ENCODE measurements around the gene SPINK2.

Gene SPINK2, protein sequence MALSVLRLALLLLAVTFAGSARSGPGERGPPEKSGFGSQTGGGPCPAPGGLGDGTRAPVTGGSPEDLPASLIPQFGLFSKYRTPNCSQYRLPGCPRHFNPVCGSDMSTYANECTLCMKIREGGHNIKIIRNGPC

DNA sequence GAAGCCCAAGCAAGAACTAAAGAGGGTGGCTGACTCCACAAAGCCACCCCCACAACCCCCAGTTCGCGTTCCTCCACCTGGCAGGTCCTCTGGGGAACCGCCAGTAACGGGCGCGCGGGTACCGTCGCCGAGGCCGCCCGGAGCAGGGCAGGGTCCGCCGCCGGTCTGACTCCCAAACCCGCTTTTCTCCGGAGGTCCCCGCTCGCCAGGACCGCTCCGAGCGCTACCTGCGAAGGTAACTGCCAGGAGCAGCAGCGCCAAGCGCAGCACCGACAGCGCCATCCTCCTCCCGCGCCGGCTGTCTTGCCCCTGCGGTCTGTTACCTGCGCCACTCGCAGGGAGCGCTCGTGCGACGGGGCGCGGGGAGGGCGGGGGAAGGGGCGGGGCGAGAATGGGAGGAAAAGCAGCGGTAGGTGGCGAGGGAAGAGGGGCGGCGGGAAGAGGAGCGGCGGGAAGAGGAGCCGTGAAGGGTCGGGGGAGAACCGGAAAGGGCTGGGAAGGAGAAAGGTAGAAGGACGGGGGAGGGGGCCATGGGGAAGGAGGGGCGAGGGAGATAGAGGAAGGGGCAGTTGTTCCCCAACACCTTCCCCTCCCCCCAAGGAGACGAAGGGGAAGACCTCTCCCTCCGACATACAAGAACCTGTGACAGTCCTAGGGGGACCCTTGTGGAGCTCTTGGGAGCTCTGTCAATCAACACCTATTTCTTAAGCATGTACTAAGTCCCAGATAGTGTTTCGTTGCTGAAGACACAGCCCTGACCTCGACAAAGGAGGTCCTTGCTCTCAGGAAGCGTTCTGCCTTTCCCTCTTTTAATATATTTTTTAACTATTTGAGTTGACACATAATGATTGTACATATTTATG is at the start of gene SPINK2:
TSS of gene SPINK2 (minus strand) at position 321 of the 863 bp plus-strand sequence. CDS start at position 282, 39 bp downstream.
- DNase-seq: peak; percentile 46 to 75 (median 70)

DNA sequence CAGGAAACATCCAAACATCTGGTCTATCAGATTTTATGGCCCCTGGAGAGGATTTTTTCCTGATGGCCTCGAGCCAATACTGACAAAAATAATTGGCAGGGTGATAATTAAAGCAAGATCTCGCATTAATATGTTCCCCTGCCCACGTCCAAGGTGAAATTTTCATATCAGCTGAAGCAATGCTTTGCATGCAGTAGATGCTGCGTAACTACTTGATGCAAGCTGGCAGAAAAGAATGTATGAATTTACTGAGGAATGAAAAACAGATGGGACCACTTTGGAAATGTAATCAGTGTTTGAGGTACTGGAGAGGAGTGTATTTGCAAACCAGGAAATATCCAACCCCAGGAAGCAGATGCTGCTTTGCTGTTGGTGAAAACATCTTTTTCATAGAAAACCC is 49.4 kb upstream of the SPINK2 start:
- DNase-seq: no peak

DNA sequence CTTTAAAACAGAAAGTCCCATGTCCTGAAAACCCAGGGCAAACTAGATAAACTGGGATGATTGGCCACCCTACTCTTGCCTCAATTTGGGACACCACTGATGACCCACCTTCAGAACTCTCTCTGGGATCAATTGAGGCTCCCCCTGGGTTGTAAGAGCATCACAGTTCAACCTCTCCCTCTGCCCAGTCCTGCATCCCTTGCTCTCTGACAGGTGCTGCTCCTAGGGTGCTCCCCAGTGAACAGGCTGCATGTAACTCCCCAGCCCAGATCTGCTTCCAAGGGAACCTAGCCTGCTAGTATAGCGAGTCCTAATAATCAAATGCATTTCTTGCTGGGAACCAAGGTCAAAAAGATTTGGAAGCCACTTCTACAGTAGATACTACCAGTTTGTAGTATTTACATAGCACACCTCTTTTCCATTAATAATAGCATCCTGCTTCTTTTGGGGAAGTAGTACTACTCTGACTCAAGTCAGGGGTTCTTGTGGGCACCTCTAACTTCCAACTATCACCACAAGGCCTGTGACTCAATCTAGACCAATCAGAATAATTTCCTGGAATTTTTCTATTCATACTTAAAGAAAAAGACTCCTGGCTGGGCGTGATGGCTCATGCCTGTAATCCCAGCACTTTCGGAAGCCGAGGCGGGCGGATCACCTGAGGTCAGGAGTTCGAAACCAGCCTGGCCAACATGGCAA is 42.1 kb upstream of the SPINK2 start:
- no peak for DNase-seq

DNA sequence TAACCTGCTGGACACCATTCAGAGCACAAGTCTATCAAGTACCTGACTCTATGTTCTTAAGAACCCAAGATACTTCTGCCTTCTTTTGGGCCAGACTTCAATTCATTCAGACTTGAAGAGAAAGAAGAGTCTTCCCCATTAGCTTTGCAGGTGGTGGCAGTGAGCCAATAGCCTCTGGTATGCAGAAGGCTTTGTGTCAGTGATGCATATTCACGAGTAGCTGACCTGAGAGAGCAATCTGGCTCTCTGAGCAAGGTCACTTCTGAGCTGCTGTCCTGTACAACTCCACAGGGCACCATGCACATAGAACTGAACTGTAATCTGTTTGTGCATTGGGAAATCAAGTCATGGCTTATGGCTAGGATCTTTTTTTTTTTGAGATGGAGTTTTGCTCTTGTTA is 39.9 kb upstream of the SPINK2 start:
- DNase-seq: no peak

DNA sequence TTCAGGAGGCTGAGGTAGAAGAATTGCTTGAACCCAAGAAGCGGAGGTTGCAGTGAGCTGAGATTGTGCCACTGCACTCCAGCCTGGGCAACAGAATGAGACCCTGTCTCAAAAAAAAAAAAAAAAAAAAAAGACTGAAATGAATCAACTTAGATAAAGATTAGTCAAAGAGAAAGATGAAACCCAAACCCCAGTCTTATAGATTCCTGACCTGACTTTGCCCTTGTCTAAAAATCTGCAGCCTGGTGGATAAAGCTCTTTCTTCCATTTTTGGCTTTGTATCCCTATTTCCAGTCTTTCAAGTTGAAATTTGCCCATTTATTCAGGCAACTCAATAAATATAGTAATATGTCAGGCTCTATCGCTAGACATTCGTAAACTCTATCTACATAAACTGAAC is 39.3 kb upstream of the SPINK2 start:
- DNase-seq: no peak

DNA sequence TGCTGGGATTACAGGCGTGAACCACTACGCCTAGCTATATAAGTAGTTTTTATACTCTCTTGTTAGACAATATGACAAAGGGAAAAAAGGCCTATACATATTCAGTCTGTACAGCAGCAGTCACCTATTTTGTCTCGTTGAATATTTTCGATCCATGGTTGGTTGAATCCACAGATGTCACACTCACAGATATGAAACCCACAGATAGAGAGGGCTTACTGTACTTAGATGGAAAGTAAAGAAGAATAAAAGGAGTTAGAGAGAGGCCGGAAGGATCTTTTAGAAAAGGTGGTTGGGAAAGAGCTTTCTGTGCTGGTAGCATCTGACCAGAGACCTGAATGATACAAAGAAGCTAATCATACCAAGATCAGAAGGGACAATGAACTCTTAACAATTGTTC is 38.3 kb upstream of the SPINK2 start:
- DNase-seq: no peak

DNA sequence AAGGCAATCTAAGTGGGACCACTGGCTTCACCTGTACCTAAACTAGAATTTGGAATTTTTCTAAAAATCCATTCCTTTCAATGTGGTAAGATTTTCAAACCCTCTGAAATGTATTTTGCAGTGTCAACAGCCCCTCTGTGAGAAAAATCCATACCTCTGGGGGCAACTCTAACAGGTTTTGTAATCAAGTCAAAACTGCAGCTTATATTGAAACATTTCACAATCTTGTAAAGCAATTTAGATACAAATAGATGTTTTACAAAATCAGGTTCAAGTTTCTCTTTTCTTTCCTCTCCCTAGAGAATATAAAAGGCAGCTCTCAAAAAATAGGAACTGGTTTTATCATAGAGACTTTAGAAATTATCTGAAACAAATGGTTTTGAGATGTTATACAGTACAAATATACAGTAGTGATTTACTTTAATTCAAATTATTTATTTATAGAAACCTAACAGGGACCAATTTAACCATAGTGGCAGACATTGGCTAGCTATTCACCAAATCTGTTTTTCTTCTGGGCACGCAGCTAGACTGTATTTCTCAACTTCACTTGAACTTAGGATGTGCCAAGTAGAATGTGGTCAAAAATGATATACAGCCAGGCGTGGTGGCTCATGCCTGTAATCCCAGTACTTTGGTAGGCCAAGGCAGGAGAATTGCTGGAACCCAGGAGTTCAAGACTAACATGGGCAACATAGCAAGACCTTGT is 36.3 kb upstream of the SPINK2 start:
- DNase-seq: no peak

DNA sequence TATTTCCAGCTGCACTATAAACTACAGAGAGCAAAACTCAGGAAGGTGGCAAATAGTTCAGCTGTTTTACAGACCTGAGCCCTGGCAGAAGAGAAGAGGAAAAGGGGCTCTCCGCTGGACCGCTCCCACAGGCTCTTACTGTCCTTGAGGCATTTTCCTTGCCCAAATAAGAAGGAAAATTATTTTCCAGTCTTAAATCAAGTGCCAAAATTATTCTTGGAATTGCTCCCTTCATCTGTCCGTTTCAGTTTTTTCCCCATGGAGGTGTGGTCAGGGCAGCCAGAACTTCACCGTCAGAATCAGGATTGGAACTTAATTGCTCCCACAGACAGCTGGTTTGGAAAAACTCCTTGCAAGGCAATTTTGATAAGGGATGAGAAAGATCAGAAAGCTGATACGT is 35.2 kb upstream of the SPINK2 start:
- no peak for DNase-seq

DNA sequence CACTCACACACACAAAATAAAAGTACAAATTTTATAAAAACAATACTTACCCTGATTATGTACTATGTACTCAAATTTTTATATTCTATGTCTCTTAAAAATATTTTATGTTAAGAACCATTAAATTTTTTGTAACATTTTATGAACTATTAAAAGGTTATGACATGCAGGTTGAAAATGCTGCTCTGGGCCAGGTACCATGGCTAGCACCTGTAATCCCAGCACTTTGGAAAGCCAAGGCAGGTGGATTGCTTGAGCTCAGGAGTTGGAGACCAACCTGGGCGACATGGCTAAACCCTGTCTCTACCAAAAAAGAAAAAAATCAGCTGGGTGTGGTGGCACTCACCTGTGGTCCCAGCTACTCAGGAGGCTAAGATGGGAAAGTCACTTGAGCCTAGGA is 29.4 kb upstream of the SPINK2 start:
- DNase-seq: no peak

DNA sequence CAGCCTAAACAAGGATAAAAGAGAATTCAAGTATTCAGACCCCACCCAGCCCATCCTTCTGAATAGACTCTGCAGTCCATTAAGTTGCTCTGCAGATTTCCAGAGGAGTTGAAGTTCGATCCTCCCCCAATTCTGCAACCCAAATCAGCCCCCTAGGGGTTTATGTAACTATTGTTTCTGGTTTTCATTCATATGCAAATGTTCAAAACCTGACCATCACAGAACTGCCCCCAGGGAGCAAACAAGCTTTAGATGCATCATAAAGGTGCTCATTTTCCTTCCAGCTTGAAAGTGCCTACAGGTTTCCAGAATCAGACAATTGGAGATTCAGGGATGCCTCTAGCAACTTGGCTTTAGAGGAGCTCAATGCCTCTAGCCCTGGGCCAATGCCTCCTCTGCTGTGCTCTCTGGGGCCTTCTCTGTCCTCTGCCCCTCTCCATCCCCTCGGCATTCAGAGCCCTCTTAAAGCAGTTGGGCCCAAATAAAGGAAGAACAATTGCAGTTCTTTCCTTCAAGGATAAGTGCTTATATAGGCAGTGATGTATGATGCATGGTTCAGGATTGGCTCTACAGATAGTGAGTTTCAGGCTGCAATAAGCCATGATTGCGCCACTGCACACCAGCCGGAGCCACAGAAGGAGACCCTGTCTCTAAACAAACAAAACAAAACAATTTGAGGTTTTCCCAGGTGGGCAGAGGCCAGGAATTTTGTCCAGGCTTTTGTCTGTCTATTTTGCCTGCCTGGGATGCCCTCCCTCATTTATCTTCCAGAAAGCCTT is 23.5 kb upstream of the SPINK2 start:
- no peak for DNase-seq

DNA sequence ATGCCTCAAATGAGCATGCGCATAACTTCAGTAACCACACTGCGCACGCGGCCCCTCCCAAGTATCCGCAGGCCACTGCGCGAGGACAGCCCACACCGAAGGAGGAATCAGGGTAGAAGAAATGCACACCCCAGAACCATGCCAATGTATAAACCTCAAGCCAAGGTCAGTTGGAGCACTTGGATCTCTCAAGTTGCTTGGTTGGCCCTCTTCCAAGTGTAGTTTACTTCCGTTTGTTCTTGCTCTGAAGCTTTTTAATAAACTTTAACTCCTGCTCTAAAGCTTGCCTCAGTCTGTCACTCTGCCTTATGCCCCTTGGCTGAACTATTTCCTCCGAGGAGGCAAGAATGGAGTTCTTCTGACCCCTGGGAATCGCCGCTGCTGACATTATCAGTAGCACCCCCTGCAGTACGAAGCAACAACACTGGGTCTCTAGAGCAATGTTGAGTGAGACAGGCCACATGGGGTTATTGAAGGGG is 22.0 kb upstream of the SPINK2 start:
- DNase-seq: no peak

DNA sequence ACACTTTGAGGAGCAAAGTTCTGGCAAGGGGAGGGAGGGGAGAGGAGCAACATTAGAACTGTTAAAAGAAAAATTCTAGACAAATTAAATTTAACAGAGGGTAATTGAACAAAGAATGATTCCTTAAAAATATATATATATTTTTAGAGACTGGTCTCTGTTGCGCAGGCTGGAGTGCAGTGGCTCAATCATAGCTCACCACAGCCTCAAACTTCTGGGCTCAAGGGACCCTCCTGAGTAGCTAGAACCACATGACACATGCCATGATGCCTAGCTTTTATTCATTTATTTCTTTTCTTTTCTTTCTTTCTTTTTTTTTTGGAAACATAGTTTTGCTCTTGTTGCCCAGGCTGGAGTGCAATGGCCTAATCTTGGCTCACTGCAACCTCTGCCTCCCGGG is 19.1 kb upstream of the SPINK2 start:
- no peak for DNase-seq

DNA sequence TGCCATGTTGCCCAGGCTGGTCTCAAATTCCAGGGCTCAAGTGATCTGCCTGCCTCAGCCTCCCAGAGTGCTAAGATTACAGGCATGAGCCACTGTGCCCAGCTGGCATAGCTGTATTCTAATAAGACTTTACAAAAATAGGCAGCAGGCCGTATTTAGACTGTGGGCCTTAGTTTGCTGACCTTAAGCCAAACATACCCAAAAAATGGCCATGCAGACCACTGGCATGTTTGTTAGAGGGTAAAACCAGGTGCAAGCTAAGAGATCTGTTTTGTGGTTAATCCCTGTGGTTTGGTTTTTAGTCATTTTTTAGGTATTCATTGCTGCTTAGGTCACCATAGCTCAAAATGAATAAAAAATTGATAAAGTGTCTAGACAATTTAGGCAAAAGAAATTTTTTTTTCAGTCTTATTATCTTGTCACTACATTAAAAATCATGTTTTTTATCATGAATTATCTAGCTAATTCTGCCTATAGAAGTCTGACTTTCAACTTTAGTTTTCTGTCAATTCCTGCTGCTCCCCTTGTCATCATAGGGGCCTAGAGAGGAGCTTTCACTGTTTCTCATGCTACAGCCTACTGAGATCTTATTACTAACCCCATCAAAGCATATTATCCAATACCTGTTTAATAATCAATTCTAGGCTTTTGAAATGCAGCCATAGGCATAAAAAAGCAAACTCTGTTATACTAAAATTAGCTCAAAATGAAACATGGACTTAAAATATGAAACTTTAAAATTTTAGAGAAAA is 7.5 kb upstream of the SPINK2 start:
- no peak for DNase-seq

DNA sequence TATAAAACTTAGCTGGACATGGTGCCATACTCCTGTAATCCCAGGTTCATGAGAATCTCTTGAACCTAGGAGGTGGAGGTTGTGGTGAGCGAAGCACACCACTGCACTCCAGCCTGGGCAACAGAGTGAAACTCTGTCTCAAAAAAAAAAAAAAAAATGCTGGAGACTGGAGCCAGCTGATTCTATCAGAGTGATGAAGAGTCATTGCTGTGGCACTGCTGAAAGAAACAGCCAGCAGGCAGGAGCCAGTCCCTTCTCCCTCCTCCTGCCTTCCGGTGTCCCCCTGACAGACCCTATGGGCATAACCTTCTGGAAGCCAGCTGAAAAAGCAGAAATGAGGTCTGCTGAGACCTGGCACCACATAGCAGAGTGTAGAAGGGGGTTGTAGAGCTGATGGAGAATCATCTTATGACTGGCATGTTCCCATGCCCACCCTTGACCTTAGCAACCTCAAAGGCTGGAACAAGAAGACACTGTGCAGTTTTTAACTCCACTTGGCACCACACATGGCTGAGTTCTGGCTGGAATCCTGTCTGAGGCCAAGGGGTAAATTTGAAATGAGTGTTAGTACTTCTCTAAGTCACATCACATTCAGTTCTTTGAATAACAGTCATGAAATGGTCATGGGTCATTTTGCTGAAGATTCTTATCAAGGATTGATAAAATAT is 2.6 kb upstream of the SPINK2 start:
- no peak for DNase-seq

DNA sequence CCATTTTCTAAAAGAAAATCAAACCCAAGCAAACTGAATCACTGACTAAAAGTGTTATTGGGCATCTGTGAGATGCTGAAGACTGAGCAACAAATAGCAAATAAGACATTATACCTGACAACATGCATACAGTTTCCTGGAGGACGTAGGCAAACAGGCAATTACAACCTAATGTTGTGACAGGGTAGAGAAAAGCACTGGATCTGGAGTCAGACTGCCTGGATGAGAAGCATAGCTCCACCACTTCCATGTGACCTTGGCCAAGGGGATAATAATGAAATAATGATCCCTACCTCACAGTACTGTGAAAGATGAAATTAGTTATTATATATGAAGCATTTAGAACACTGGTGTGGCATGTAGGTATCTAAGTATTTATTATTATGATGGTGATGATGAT is 2.7 kb downstream of the SPINK2 start:
- no peak for DNase-seq

DNA sequence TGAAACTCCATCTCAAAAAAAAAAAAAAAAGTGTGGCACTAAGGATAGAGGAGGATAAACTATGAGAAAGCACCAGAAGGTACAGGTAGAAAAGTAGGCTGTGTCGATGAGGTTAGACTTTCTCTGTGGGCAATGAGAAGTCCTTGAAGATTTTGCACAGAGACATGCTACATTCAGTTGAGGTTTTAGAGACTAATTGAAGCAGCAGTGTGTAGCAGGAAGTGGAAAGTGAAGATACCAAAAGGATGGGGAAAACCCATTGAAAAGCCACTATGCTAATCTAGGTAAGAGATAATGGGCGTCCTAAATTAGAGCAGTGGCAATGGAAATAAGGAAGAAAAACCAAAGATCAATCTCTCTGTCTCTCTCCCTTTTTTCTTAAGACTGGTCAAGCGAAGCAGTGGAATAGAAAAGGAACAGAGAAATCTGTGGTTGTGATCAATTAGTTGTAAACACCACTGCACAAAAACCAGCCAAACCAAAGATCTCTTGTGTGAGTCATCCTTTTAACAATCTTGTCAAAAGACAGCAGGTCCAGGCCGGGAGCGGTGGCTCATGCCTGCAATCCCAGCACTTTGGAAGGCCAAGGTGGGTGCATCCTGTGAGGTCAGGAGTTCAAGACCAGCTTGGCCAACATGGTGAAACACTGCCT is 3.5 kb downstream of the SPINK2 start:
- peak in 3 of 6 experiments; percentile 34 to 62 (median 41) for DNase-seq

DNA sequence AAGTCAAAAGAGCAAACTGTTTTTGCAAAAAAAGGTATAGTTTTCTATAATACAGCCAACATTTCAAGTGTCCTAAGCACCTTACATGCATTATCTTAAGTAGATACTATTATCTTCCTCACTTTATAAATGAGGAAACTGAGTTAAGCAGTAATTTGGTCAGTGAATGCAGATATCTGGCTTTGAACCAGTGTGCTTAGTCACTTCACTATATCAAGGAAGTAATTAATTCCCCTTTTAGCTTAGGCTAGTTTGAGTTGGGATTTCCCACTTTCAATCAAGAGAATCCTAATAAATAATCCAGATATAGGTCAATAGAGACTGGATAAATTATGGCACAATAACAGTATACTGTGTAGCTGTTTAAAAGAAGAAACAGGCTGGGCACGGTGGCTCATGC is 14.8 kb downstream of the SPINK2 start:
- no peak for DNase-seq

DNA sequence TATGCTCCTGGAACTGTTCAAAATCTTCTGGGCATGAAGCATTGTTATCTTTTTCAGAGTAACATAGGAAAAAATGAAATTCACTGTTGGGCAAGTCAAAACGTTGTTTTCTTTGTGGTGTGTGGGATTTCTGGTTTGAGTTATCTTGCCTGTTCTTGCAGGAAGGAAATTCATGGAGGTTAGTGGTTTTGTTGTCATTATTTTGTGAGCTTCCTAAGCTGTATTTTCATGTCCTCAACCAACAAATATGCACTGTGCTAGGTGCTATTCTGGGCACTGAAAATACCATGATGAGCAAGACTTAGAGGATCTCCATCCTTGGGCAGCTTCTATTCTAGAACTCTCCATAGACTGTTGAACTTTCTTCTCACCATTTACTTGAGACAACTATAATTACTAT is 16.9 kb downstream of the SPINK2 start:
- DNase-seq: no peak

DNA sequence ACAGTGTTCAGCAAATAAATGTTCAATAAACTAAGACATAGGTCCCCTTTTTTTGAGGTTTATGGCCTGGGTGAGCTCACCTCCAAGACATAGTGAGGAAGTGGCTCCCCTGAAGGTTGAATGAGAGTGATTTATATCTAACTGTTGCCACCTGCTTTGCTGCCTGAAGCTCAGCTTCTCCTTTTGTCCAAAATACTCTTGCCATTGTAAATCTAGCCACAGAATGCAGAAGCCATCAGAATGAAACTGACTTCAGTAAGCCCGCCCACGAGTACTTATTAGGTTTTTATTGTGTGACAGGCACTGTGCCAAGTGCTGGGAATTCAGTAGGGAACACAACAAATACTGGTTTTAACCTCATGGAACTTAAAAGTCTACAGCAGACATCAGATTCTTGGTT is 18.0 kb downstream of the SPINK2 start:
- no peak for DNase-seq
